HG03066 (cell line): ENCODE data around the gene PLA2G3.

Experiments used
- ATAC-seq: cut with Tn5 transposase; IDR thresholded peaks from one replicate; pipeline ENCODE4 v1.9.1; 2021; ENCODE audit warnings: low read depth; ENCODE audit not compliant: unreplicated experiment

PLA2G3 gene

GRCh38 chr22:31148953-31149627 is 8.8 kb upstream of the PLA2G3 start:
- no peak for ATAC-seq

GRCh38 chr22:31148488-31148887 is 8.2 kb upstream of the PLA2G3 start:
- no peak for ATAC-seq

- no peak for ATAC-seq
These were observed 3.9 kb upstream of the PLA2G3 start for GRCh38 chr22:31144223-31144622.

- no peak for ATAC-seq
These were observed 3.2 kb upstream of the PLA2G3 start for GRCh38 chr22:31143537-31143936.

GRCh38 chr22:31143038-31143437 is 2.7 kb upstream of the PLA2G3 start:
- ATAC-seq, result no peak

- no peak for ATAC-seq
These were observed 2.0 kb upstream of the PLA2G3 start for GRCh38 chr22:31142285-31142684.

GRCh38 chr22:31141551-31141950 is 1.2 kb upstream of the PLA2G3 start:
- no peak for ATAC-seq

GRCh38 chr22:31140746-31141145 is 438 bp upstream of the PLA2G3 start:
- ATAC-seq, result no peak

- ATAC-seq, result no peak
These were observed 1.2 kb downstream of the PLA2G3 start for GRCh38 chr22:31139066-31139465.

- ATAC-seq, result no peak
These were observed 2.2 kb downstream of the PLA2G3 start for GRCh38 chr22:31138126-31138525.

GRCh38 chr22:31137721-31138120 is 2.6 kb downstream of the PLA2G3 start:
- no peak for ATAC-seq

GRCh38 chr22:31136711-31137110 is 3.6 kb downstream of the PLA2G3 start:
- no peak for ATAC-seq

- no peak for ATAC-seq
These were observed 4.2 kb downstream of the PLA2G3 start for GRCh38 chr22:31136155-31136554.

- ATAC-seq, result no peak
These were observed 4.6 kb downstream of the PLA2G3 start for GRCh38 chr22:31135706-31136105.

- no peak for ATAC-seq
These were observed 5.6 kb downstream of the PLA2G3 start for GRCh38 chr22:31134688-31135087.

- ATAC-seq, result no peak
These were observed 6.4 kb downstream of the PLA2G3 start for GRCh38 chr22:31133911-31134310.

- no peak for ATAC-seq
These were observed 9.4 kb downstream of the PLA2G3 start for GRCh38 chr22:31130873-31131272.

- no peak for ATAC-seq
These were observed 12.2 kb downstream of the PLA2G3 start for GRCh38 chr22:31128156-31128555.

- no peak for ATAC-seq
These were observed 13.0 kb downstream of the PLA2G3 start for GRCh38 chr22:31127181-31127772.

GRCh38 chr22:31126869-31127175 is 13.5 kb downstream of the PLA2G3 start:
- no peak for ATAC-seq

GRCh38 chr22:31126128-31126868 is 14.0 kb downstream of the PLA2G3 start:
- no peak for ATAC-seq

- no peak for ATAC-seq
These were observed 14.7 kb downstream of the PLA2G3 start for GRCh38 chr22:31125521-31126117.
